BE2C (cell line): Measurements from ENCODE around the gene METTL24.
"Not testable (repeated sequence)": the region's sequence is repeated elsewhere in the genome, so short reads cannot be mapped to it uniquely, and the experiment has no call there.

Source experiments
- DNase-seq: peaks from one replicate; pipeline ENCODE4 v3.0.0-alpha.2; 2020
- H3K27me3 ChIP-seq: fragments of 250-450 bp; sonication (Bioruptor Pico); 2 replicates; pipeline ENCODE4 v1.5.1; 2020; ENCODE audit warnings: mild to moderate bottlenecking
- H3K36me3 ChIP-seq: fragments of 250-450 bp; sonication (Bioruptor Pico); 2 replicates; pipeline ENCODE4 v1.5.1; 2020; ENCODE audit warnings: mild to moderate bottlenecking
- H3K4me1 ChIP-seq: fragments of 250-450 bp; sonication (Bioruptor Pico); 2 replicates; pipeline ENCODE4 v1.5.1; 2020
- H3K4me3 ChIP-seq: 2 replicates; pipeline ENCODE4 v1.5.1; 2011; ENCODE audit warnings: low read depth, low read length
- H3K9me3 ChIP-seq: fragments of 250-450 bp; sonication (Bioruptor Pico); 2 replicates; pipeline ENCODE4 v1.5.1; 2020
- CTCF ChIP-seq: IDR thresholded peaks from 2 replicates; pipeline ENCODE4 v1.5.1; 2012; ENCODE audit warnings: mild to moderate bottlenecking, low read depth, low read length

METTL24 gene

DNA sequence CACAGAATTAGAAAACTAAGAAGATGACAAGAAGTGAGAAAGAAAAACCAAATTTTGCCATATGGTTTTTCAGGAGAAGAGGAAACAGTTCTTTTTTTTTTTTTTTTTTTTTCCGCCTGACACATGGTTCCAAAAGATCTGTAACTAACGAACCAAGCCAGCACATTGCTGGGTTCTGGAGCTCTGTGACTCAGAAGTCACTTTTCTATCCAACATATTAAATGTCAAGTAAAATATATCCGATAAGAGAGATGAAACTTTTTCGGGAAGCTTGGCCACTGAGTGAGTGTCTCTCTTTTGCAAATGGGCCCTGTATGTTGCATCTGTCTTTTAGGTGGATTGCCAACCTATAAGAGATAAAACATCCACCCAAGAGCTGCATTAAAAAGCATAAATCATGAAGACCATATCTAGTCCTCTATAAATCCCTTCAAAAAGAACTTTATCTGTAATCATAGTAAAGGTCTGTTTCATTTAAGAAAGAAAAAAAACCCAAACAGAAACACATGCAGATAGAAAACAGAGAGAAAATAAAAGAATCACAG is 4.6 kb downstream of the METTL24 start:
- Histone ChIP-seq H3K9me3 (no peaks in the 10 kb centered on the region), H3K4me3 (no peak overlapping the region), H3K27me3 (peaks cover 4% of the 10 kb centered on the region; the same call in 1 of the 2 replicates), H3K4me1 (peaks cover 8% of the 10 kb centered on the region), H3K36me3 (no peaks in the 10 kb centered on the region)
- no peak for TF ChIP-seq CTCF
- no peak for DNase-seq

- Histone ChIP-seq H3K27me3 (no peaks in the 10 kb centered on the region), H3K9me3 (no peaks in the 10 kb centered on the region), H3K4me1 (peaks cover 8% of the 10 kb centered on the region), H3K36me3 (no peaks in the 10 kb centered on the region), H3K4me3 (no peak overlapping the region)
- no peak for TF ChIP-seq CTCF
- DNase-seq = no peak
Measured at GRCh38 chr6:110352563-110353262, 5.4 kb downstream of the METTL24 start.

DNA sequence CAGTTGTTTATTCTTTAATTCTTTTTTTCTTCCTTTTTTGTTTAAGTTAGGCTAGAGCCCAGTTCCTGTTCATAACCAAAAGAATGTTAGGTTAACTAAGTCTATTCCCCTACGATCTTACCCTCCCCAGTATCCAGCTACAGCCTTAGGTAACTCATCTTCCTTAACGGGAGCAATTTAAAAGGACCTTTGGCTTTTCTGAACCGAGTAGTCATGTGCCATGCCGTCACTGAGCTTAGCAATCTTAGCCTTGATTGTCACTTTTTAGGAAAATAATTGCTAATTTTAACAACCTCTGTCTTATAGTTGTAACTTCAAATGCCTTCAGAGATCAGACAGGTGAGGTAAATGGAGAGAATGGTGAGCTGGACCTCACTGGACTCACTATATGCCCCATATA is 6.2 kb downstream of the METTL24 start:
- no peak for DNase-seq
- no peaks in the 10 kb centered on the region for H3K27me3 ChIP-seq
- no peak overlapping the region for H3K4me3 ChIP-seq
- no peak for TF ChIP-seq CTCF
- peaks cover 8% of the 10 kb centered on the region for H3K4me1 ChIP-seq
- no peaks in the 10 kb centered on the region for H3K9me3 ChIP-seq
- H3K36me3 ChIP-seq = no peaks in the 10 kb centered on the region

DNA sequence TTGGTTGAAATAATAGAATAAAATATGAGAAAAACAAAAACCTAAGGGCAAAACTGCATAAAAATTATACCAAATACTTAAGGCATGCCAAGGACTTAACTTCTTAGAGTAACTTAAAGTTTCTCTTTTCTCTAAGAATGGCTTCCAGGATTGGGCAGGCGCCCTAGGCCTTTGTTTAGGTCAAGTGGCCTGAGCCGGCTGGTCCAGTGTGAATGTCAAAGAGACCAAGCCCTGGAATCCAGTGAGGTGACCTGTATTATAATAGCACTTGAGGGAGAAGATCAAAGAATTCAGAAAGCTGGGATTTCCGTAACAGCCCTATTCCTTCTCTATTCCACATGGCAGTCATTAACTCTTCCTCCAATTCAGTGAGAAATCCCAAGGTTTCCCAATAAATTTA is 6.6 kb downstream of the METTL24 start:
- Histone ChIP-seq H3K9me3 (no peaks in the 10 kb centered on the region), H3K4me1 (peaks cover 8% of the 10 kb centered on the region), H3K27me3 (no peaks in the 10 kb centered on the region), H3K36me3 (no peaks in the 10 kb centered on the region), H3K4me3 (no peak overlapping the region)
- no peak for TF ChIP-seq CTCF
- no peak for DNase-seq

DNA sequence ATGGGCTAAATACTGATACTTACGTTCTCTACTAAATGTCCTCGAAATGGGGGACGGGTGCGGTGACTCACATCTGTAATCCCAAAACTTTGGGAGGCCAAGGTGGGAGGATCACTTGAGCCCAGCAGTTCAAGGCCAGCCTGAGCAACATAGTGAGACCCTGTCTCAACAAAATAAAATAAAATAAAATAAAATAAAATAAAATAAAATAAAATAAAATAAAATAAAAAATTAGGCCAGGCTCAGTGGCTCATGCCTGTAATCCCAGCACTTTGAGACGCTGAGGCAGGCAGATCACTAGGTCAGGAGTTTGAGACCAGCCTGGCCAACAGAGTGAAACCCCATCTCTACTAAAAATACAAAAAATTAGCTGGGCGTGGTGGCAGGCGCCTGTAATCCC is 7.6 kb downstream of the METTL24 start:
- H3K9me3 ChIP-seq, DNase-seq, H3K4me3 ChIP-seq, H3K36me3 ChIP-seq, H3K27me3 ChIP-seq, H3K4me1 ChIP-seq: not testable (repeated sequence)

DNA sequence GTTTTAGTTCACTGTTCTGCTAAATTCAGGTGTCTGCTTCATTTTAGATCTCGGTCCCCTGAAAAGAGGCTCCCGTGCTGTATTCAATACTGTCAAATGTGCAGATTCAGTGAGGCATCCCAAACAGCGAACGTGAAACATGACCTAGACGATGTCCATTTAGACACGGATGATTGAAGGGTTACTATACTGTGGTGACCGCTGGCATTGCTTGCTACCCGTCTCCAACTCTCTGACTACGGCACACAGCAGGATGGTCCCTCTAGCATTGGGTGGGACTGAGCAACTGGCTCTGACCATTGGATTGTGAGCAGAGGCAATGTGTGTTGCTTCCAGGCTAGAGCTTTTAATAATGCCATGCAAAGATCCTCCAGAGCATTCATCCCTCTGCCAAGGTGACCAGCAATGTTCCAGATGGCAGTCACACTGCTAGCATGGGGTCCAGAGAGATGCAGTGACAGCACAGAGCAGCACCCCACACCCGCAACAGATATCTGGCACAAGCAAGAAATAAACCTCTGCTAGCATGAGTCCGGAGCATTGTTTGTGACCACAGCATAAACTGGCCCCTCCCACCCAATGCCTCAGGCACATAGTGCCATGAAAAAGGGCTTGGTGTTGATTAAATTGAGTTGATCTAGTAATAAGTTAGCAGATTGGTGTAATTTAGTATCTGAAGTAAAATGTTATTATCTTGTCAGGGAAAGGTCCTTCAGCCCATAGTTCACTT is 9.0 kb downstream of the METTL24 start:
- TF ChIP-seq CTCF = no peak
- no peak for DNase-seq
- no peaks in the 10 kb centered on the region for H3K4me1 ChIP-seq
- no peaks in the 10 kb centered on the region for H3K9me3 ChIP-seq
- no peak overlapping the region for H3K4me3 ChIP-seq
- no peaks in the 10 kb centered on the region for H3K36me3 ChIP-seq
- no peaks in the 10 kb centered on the region for H3K27me3 ChIP-seq
